HepG2 (cell line): ENCODE data around the gene STX7. TPM values are rescaled to one million over a fixed set of nuclear protein-coding genes. Genes with fewer than 3 reads are reported as not detected.

ENCODE experiments used
- DNMT1 ChIP-seq: sonication (generic); formaldehyde crosslinking; IDR thresholded peaks from 2 replicates; pipeline ENCODE4 v1.5.1; 2020; ENCODE audit warnings: mild to moderate bottlenecking, missing genetic modification reagents
- FOXK1 ChIP-seq: sonication (generic); formaldehyde crosslinking; IDR thresholded peaks from 2 replicates; pipeline ENCODE4 v1.4.0; 2020; ENCODE audit warnings: low read depth, missing genetic modification reagents, borderline replicate concordance
- HDAC1 ChIP-seq: sonication (generic); formaldehyde crosslinking; IDR thresholded peaks from 2 replicates; pipeline ENCODE4 v1.5.1; 2020; ENCODE audit warnings: mild to moderate bottlenecking, missing genetic modification reagents
- HES4 ChIP-seq: sonication (generic); formaldehyde crosslinking; IDR thresholded peaks from 2 replicates; pipeline ENCODE4 v1.9.0; 2021; ENCODE audit warnings: mild to moderate bottlenecking, missing genetic modification reagents, borderline replicate concordance
- HNF1A ChIP-seq, 2 experiments: sonication (generic) in 1 of 2; formaldehyde crosslinking in 1 of 2; IDR thresholded peaks; 2 replicates each; pipeline versions ENCODE4 v1.4.0 to v1.6.1; 2016 to 2020; ENCODE audit warnings: borderline replicate concordance in 1 of 2, low read depth in 1 of 2, mild to moderate bottlenecking in 1 of 2, missing genetic modification reagents in 1 of 2
- HNRNPL ChIP-seq: fragments of 200-400 bp; formaldehyde crosslinking; IDR thresholded peaks from 2 replicates; pipeline ENCODE4 v1.6.1; 2017; ENCODE audit warnings: mild to moderate bottlenecking, low read depth, low read length
- HOXD1 ChIP-seq: sonication (generic); formaldehyde crosslinking; IDR thresholded peaks from 2 replicates; pipeline ENCODE4 v1.5.0; 2020; ENCODE audit warnings: missing genetic modification reagents
- ISL2 ChIP-seq: sonication (generic); formaldehyde crosslinking; IDR thresholded peaks from 2 replicates; pipeline ENCODE4 v1.5.0; 2020; ENCODE audit warnings: missing genetic modification reagents
- MAX ChIP-seq: IDR thresholded peaks from 2 replicates; pipeline ENCODE4 v1.6.1; 2012; ENCODE audit warnings: inconsistent platforms
- MED8 ChIP-seq: sonication (generic); formaldehyde crosslinking; IDR thresholded peaks from 2 replicates; pipeline ENCODE4 v1.8.1; 2023; ENCODE audit warnings: mild to moderate bottlenecking, missing genetic modification reagents; ENCODE audit not compliant: insufficient replicate concordance
- NR0B2 ChIP-seq: sonication (generic); formaldehyde crosslinking; IDR thresholded peaks from 2 replicates; pipeline ENCODE4 v1.4.0; 2020; ENCODE audit warnings: mild to moderate bottlenecking, missing genetic modification reagents
- RARA ChIP-seq: IDR thresholded peaks from 2 replicates; pipeline ENCODE4 v1.6.1; 2016; ENCODE audit warnings: missing genetic modification reagents, missing compliant biosample characterization
- SRF ChIP-seq: IDR thresholded peaks from 2 replicates; pipeline ENCODE4 v1.6.1; 2011; ENCODE audit warnings: mild to moderate bottlenecking, low read depth, low read length, moderate library complexity
- ZNF138 ChIP-seq: sonication (generic); formaldehyde crosslinking; IDR thresholded peaks from 2 replicates; pipeline ENCODE4 v1.5.0; 2020; ENCODE audit warnings: mild to moderate bottlenecking, low read depth, missing genetic modification reagents
- ZNF251 ChIP-seq: sonication (generic); formaldehyde crosslinking; IDR thresholded peaks from 2 replicates; pipeline ENCODE4 v1.9.0; 2021; ENCODE audit warnings: mild to moderate bottlenecking, missing genetic modification reagents
- ZNF513 ChIP-seq: sonication (generic); formaldehyde crosslinking; conservative IDR thresholded peaks from 2 replicates; pipeline ENCODE4 v1.5.0; 2020; ENCODE audit warnings: missing genetic modification reagents
- ZNF577 ChIP-seq: sonication (generic); formaldehyde crosslinking; IDR thresholded peaks from 2 replicates; pipeline ENCODE4 v1.4.0; 2020; ENCODE audit warnings: mild to moderate bottlenecking, low read depth, missing genetic modification reagents, borderline replicate concordance
- ZNF724P ChIP-seq: sonication (generic); formaldehyde crosslinking; IDR thresholded peaks from 2 replicates; pipeline ENCODE4 v1.8.0; 2022; ENCODE audit warnings: missing genetic modification reagents, borderline replicate concordance
- ZNF784 ChIP-seq: sonication (generic); formaldehyde crosslinking; IDR thresholded peaks from 2 replicates; pipeline ENCODE4 v1.5.1; 2020; ENCODE audit warnings: missing genetic modification reagents, mild to moderate bottlenecking, borderline replicate concordance
- ZSCAN22 ChIP-seq: sonication (generic); formaldehyde crosslinking; IDR thresholded peaks from 2 replicates; pipeline ENCODE4 v1.4.0; 2020; ENCODE audit warnings: mild to moderate bottlenecking, missing genetic modification reagents
- polyA plus RNA-seq, 8 experiments: library from polyadenylated mRNA; depleted of rRNA in 3 of 8; stranded (reverse) in 7 of 8; unstranded in 1 of 8; fragments of >200 nt; fragmentation: Illumina TruSeq in 4 of 8; extraction: Trizol in 4 of 8; gene quantifications; 2 replicates each; pipeline versions ENCODE4 v1.2.1 to v1.2.3, GENCODE V29; 2011 to 2016; ENCODE audit warnings: low read depth in 4 of 8, missing spikeins in 1 of 8, mixed read lengths in 1 of 8; ENCODE audit not compliant: insufficient read depth in 1 of 8
- total RNA-seq, 5 experiments: library from RNA; depleted of rRNA; stranded (reverse); fragments of >200 nt; fragmentation: Illumina TruSeq; extraction: Trizol; gene quantifications; 2 replicates each; pipeline ENCODE4 v1.2.3, GENCODE V29; 2016; ENCODE audit warnings: low read depth in 1 of 5

Gene STX7
- total and polyA plus RNA-seq, 2 of the 13 experiments (the other 11 are each of a cell fraction or from before 2014, with no cell fraction given) = 28.0 to 34.7 TPM

- TF ChIP-seq HNF1A (IDR thresholded peaks at IDR 0.05; ENCODE audit: low read depth) = no peak
- TF ChIP-seq HNF1A (CRISPR knock-in tag; IDR thresholded peaks at IDR 0.05; ENCODE audit: borderline replicate concordance) = no peak; the same call in 1 of the 2 replicates
- TF ChIP-seq FOXK1 (CRISPR knock-in tag) = peak; percentile 65; the same call in 1 of the 2 replicates
- peak; percentile 88; the same call in 1 of the 2 replicates for TF ChIP-seq ZNF784 (CRISPR knock-in tag)
- TF ChIP-seq DNMT1 (CRISPR knock-in tag) = no peak
- no peak; the same call in 1 of the 2 replicates for TF ChIP-seq ZNF577 (CRISPR knock-in tag)
- peak; percentile 83; the same call in 1 of the 2 replicates for TF ChIP-seq HES4
- peak; percentile 75 for TF ChIP-seq HDAC1 (CRISPR knock-in tag)
- TF ChIP-seq ISL2 (CRISPR knock-in tag) = peak; percentile 57
- 0 out of 2 replicates have a peak, but pooled peaks have one; percentile 41 for TF ChIP-seq HNRNPL
- TF ChIP-seq ZNF724P = peak; percentile 39; the same call in 1 of the 2 replicates
- TF ChIP-seq ZSCAN22 (CRISPR knock-in tag) = no peak
- TF ChIP-seq ZNF513 (CRISPR knock-in tag) = no peak
- TF ChIP-seq SRF = no peak
- peak; percentile 89; the same call in 1 of the 2 replicates for TF ChIP-seq NR0B2 (CRISPR knock-in tag)
- TF ChIP-seq ZNF138 = no peak; the same call in 1 of the 2 replicates
- TF ChIP-seq MAX = peak; percentile 75
- peak; percentile 31 for TF ChIP-seq RARA
- peak; percentile 70 for TF ChIP-seq MED8
- TF ChIP-seq ZNF251 = no peak
- peak; percentile 52 for TF ChIP-seq HOXD1 (CRISPR knock-in tag)
These were observed at the start of gene STX7 (continued) for GRCh38 chr6:132512638-132513632.
